ENCODE results near the gene KIF5B. TPM values are rescaled to one million over a fixed set of nuclear protein-coding genes. Genes with fewer than 3 reads are reported as not detected.

Gene KIF5B
- total and polyA plus RNA-seq, 2 of the 8 experiments (the other 6 are each of a cell fraction or from before 2014, with no cell fraction given), result 9.8 to 68.4 TPM

DNA sequence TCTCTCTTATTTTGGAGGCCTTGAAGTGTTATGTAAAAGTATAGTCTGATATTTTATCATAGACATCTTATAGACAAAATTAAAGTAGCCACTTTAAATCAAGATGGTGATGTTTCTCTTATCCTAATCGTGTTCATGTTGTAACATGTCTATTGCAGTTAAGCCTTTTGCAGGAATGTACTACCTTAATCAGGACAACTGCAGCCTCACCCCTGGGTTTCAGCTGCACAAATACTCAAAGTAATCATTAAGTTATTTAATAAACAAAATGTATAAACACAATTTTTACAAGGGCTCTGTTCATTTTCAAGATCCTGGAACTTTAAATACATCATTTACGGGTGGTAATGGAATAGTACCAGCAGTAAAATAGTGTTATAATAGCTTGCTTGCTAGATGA is 14.4 kb upstream of the KIF5B start:
- H3K14ac ChIP-seq (ENCODE audit: insufficient read length), result no peak overlapping the region
- no peaks in the 10 kb centered on the region for H3K79me1 ChIP-seq (ENCODE audit: low read depth, low read length)
- FAIRE-seq (no peak), DNase-seq (ENCODE audit: low read depth in 1 of 2, low spot score in 2 of 2) (no peak)
- no peaks in the 10 kb centered on the region for H3K79me2 ChIP-seq (ENCODE audit: control insufficient read depth in 1 of 2, insufficient read depth in 2 of 2, low read length in 2 of 2)
- H3K27ac ChIP-seq (ENCODE audit: low read depth, low read length), result no peak overlapping the region
- no peak overlapping the region for H2BK5ac ChIP-seq (ENCODE audit: low read depth, low read length)
- H2BK120ac ChIP-seq (replicated peaks; ENCODE audit: low read depth, low read length), result no peak overlapping the region
- H2AK5ac ChIP-seq (ENCODE audit: low read depth, low read length), result no peak overlapping the region
- no peak overlapping the region for H4K5ac ChIP-seq (ENCODE audit: insufficient read length, low read depth, low read length)
- H2BK20ac ChIP-seq (ENCODE audit: low read length), result no peak overlapping the region
- H2BK15ac ChIP-seq (ENCODE audit: low read length), result no peak overlapping the region
- H3K18ac ChIP-seq (ENCODE audit: extremely low read depth, low read length), result no peak overlapping the region
- H3K56ac ChIP-seq (replicated peaks; ENCODE audit: insufficient read length, low read depth, low read length), result no peak overlapping the region
- H3K23me2 ChIP-seq (ENCODE audit: low read depth, low read length), result no peaks in the 10 kb centered on the region
- no peak overlapping the region for H3K9ac ChIP-seq (replicated peaks in 1 of 4; ENCODE audit: extremely low read depth in 1 of 4, low read depth in 3 of 4, low read length in 3 of 4)
- H3K27me3 ChIP-seq (replicated peaks in 1 of 4; ENCODE audit: control insufficient read depth in 3 of 4, extremely low read depth in 1 of 4, insufficient read depth in 3 of 4, low read length in 3 of 4), result peaks cover 0 to 2% (median 0%) of the 10 kb centered on the region in 4 experiments; a peak in 1 of 7 replicates
- H3K4me1 ChIP-seq (replicated peaks in 1 of 4; ENCODE audit: control insufficient read depth in 3 of 4, insufficient read depth in 4 of 4, low read length in 3 of 4), result peaks cover 0 to 4% (median 2%) of the 10 kb centered on the region in 4 experiments; a peak in 3 of 7 replicates
- no peak overlapping the region for H2BK12ac ChIP-seq (ENCODE audit: low read depth, low read length)
- POLR2A ChIA-PET (ENCODE audit: partially characterized antibody), result interaction anchor here (1.0 kb wide), 1 partner anchor 17 kb away, joined by 3 read pairs; no protein-coding TSS in a partner anchor
- H3K9me3 ChIP-seq (ENCODE audit: insufficient read depth in 2 of 2, low read depth in 1 of 2, low read length in 1 of 2), result no peaks in the 10 kb centered on the region
- H2AFZ ChIP-seq (ENCODE audit: low read length), result no peak overlapping the region
- TF ChIP-seq CEBPB (IDR thresholded peaks at IDR 0.05; ENCODE audit: low read depth, low read length), result no peak
- TF ChIP-seq TAF7 (optimal IDR thresholded peaks at IDR 0.05; ENCODE audit: borderline replicate concordance, low read depth, low read length), result no peak
- no peak for TF ChIP-seq POU5F1 (IDR thresholded peaks at IDR 0.05; ENCODE audit: low read depth, low read length)
- TF ChIP-seq CBX5 (IDR thresholded peaks at IDR 0.05; ENCODE audit: low read depth, low read length), result no peak
- no peak for TF ChIP-seq HDAC2 (IDR thresholded peaks at IDR 0.05; ENCODE audit: borderline replicate concordance in 1 of 2, low read depth in 2 of 2, low read length in 2 of 2)
- no peak for TF ChIP-seq POLR2A (IDR thresholded peaks at IDR 0.05; ENCODE audit: control extremely low read depth in 1 of 2, low read depth in 2 of 2, low read length in 2 of 2)
- TF ChIP-seq CHD2 (IDR thresholded peaks at IDR 0.05; ENCODE audit: low read length), result no peak
- no peak for TF ChIP-seq RNF2 (IDR thresholded peaks at IDR 0.05; ENCODE audit: borderline replicate concordance, low read depth, low read length, missing control alignments, poor library complexity, severe bottlenecking)
- no peaks in the 10 kb centered on the region for H4K20me1 ChIP-seq (replicated peaks in 1 of 2; ENCODE audit: control insufficient read depth in 1 of 2, insufficient read depth in 2 of 2, low read length in 2 of 2)
- CTCF ChIA-PET (ENCODE audit: partially characterized antibody), result interaction anchor here (1.1 kb wide), 1 partner anchor 200 kb away, joined by 3 read pairs; no protein-coding TSS in a partner anchor
- no peaks in the 10 kb centered on the region for H3K36me3 ChIP-seq (ENCODE audit: control insufficient read depth in 2 of 4, insufficient read depth in 4 of 4, low read length in 3 of 4)
- no peak overlapping the region for H3K4me3 ChIP-seq (ENCODE audit: extremely low read depth in 1 of 4, insufficient read depth in 2 of 4, low read depth in 3 of 4, low read length in 4 of 4)
- WGBS, 2 experiments (ENCODE audit: extremely low coverage in 1 of 2, insufficient coverage in 1 of 2, insufficient read length in 1 of 2, insufficient replicate concordance in 2 of 2, low coverage in 1 of 2, low lambda C conversion rate in 2 of 2, missing lambda C conversion rate in 1 of 2), result 87% methylated on average over 2 of the region's 2 CpGs; no CpG with 5 or more reads in 1 of the 2 experiments
- no peak overlapping the region for H3K4ac ChIP-seq (replicated peaks; ENCODE audit: insufficient read length, low read depth, low read length)
- H4K91ac ChIP-seq (replicated peaks; ENCODE audit: insufficient read length, low read length), result no peak overlapping the region
- no peak overlapping the region for H3K4me2 ChIP-seq (ENCODE audit: insufficient read depth in 1 of 2, low read depth in 2 of 2, low read length in 2 of 2)
- no peak overlapping the region for H4K8ac ChIP-seq (ENCODE audit: extremely low read depth, insufficient read depth, low read length)
- no peak overlapping the region for H3K23ac ChIP-seq (ENCODE audit: insufficient read length)
